ENCODE measurements around the gene VASP. TPM values are rescaled to one million over a fixed set of nuclear protein-coding genes. Genes with fewer than 3 reads are reported as not detected.

Gene VASP
- polyA plus RNA-seq, 3 donors = 132 to 154 (median 144) TPM

- Mint-ChIP-seq H3K36me3 (peaks cover 14 to 15% of the 10 kb centered on the region in 2 donors), H3K27ac (peak within 1 kb of the TSS in 6 of 7 donors; percentile 59 to 89 (median 66)), H3K4me1 (peaks cover 56% of the 10 kb centered on the region), H3K9me3 (peaks cover 5 to 16% (median 10%) of the 10 kb centered on the region in 7 donors), H3K27me3 (ENCODE audit: low read depth in 3 of 3) (peaks cover 36 to 69% (median 59%) of the 10 kb centered on the region in 3 donors), H3K4me3 (peak within 1 kb of the TSS; percentile 71 to 94)
- peak within 1 kb of the TSS; percentile 37 for H2AFZ ChIP-seq (ENCODE audit: insufficient read depth, low read depth, low read length, poor library complexity, severe bottlenecking)
- peaks cover 10% of the 10 kb centered on the region for H4K20me1 ChIP-seq (ENCODE audit: insufficient read depth, low read length)
- 2% methylated on average over 89 of the region's 89 CpGs for WGBS (ENCODE audit: insufficient coverage)
- H3K9me3 ChIP-seq (replicated peaks in 1 of 2; ENCODE audit: control insufficient read depth in 1 of 2, insufficient read depth in 1 of 2, low read length in 2 of 2) = peaks cover 6 to 8% of the 10 kb centered on the region in 2 donors
- peaks cover 63 to 76% of the 10 kb centered on the region in 2 donors for H3K4me1 ChIP-seq (ENCODE audit: control insufficient read depth in 1 of 2, insufficient read depth in 2 of 2, low read length in 2 of 2)
- TF ChIP-seq CTCF (IDR thresholded peaks at IDR 0.05) = peak; percentile 37
- H3K4me2 ChIP-seq (replicated peaks; ENCODE audit: extremely low read depth, low read length, poor library complexity, severe bottlenecking) = peak within 1 kb of the TSS; percentile 95
- intact Hi-C loops (cut with micrococcal nuclease) = loop anchor here in 1 of 2 donors (10.0 kb wide), 1 partner anchor 186 kb away; no protein-coding TSS in a partner anchor
- no peak within 1 kb of the TSS for H3K27ac ChIP-seq (ENCODE audit: low read depth in 1 of 2, low read length in 2 of 2)
- DNase-seq = peak in 2 of 3 donors; percentile 35 to 45
- no peaks in the 10 kb centered on the region for H3K79me2 ChIP-seq (ENCODE audit: insufficient read depth, low read length)
- H3K27me3 ChIP-seq (ENCODE audit: control insufficient read depth in 2 of 2, insufficient read depth in 2 of 2, low read length in 2 of 2) = peaks cover 15 to 42% of the 10 kb centered on the region in 2 donors
- no peaks in the 10 kb centered on the region for H3K36me3 ChIP-seq (replicated peaks in 1 of 2; ENCODE audit: control insufficient read depth in 1 of 2, insufficient read depth in 2 of 2, low read length in 2 of 2)
- H3K9ac ChIP-seq (ENCODE audit: insufficient read depth, low read length, poor library complexity, severe bottlenecking) = no peak within 1 kb of the TSS
- H3K4me3 ChIP-seq (replicated peaks in 1 of 3; ENCODE audit: low read depth in 2 of 3, low read length in 3 of 3) = peak within 1 kb of the TSS in 1 of 3 experiments; percentile 69
Observed at GRCh38 chr19:45498411-45499195, 8.7 kb upstream of the VASP start, which contains the start of gene PPM1N. Gene PPM1N (plus strand): TSS chr19:45498443. CDS start chr19:45498473, 30 bp downstream.
